Measurements from ENCODE around the gene PCIF1. TPM values are rescaled to one million over a fixed set of nuclear protein-coding genes. Genes with fewer than 3 reads are reported as not detected.

Gene PCIF1
- 9.2 and 10.9 TPM in 2 replicates for total RNA-seq (2014; rRNA removed; shearing (Covaris generic))
- 43.9 and 50.8 TPM in 2 replicates for polyA plus RNA-seq (2015; cell fraction: cytosol; rRNA removed)
- 36.9 and 40.6 TPM in 2 replicates for polyA plus RNA-seq (2015; cell fraction: nucleus; rRNA removed)

- peak; percentile 99 for DNase-seq (ENCODE audit: low read depth, low spot score)
- in situ Hi-C loops (cut with HindIII; ENCODE audit: low pct_unique_long_range_greater_than_20kb, low sequenced_read_pairs): no loop called here
Observed at GRCh38 chr20:45934586-45935415, at the start of gene PCIF1. TSS of gene PCIF1 (plus strand) at chr20:45934683. CDS start at chr20:45939000, 4,317 bp downstream.

DNA sequence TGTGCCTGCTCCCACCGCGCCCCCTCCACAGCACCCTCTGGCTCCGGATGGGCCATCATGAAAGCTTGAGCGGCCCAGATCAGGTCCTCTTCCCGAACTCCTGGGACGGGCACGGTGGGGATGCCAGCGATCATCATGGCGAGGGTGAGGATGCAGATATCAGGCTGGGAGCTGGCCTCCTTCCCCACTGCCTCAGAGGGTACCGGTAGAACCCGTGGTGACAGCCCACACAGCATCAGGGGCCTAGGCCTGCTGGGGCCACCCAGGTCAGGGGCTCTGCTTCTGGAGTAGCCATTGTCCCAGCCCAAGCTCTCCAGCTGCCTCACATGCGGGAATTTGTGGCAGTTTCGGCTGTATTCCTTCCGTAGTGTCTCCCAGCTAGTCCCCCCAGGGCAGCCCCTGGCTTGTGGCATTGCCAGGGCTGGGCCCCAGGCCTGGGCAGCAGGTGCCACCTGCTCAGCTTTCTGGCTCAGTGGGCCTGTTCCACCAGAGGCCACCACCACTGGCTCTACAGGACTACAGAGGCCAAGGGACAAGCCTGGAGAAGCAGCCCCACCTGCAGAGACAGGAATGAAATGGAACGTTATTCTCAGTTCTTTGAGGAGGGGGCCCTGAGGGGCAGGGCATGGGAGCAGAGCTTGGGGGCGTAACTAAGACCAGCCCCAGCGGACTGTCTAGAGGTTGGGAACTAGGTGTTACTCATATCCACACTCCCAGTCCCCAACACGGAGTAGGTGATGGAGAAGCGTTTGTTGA is 47.7 kb upstream of the PCIF1 start:
- in situ Hi-C loops (cut with HindIII; ENCODE audit: low pct_unique_long_range_greater_than_20kb, low sequenced_read_pairs): no loop called here
- DNase-seq (ENCODE audit: low read depth, low spot score): no peak

GRCh38 chr20:45887346-45887715 is 47.2 kb upstream of the PCIF1 start, which contains the start of gene SPATA25:
TSS of gene SPATA25 (minus strand) at chr20:45887622. CDS start at chr20:45887590, 32 bp downstream.
- no peak for DNase-seq (ENCODE audit: low read depth, low spot score)
- in situ Hi-C loops (cut with HindIII; ENCODE audit: low pct_unique_long_range_greater_than_20kb, low sequenced_read_pairs): no loop called here

DNA sequence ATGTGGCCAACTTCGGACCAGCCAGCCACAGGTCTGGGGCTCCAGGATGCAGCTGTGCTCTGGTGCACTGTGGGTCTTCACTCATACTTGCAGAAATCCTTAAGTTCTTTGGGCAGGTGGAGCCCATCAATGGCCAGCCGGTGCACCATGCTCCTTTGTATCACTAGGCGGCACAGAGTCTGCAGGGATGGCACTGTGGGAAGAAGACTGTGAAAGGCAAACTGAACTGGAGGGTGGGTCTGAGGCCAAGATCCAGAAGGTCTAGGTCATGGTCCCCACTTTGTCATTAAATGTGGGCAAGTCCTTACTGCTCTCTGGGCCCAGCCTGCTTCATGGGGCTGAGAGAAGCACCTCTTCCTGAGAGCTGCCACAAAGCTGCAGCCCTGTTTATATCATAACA is 45.8 kb upstream of the PCIF1 start:
- DNase-seq (ENCODE audit: low read depth, low spot score): no peak
- in situ Hi-C loops (cut with HindIII; ENCODE audit: low pct_unique_long_range_greater_than_20kb, low sequenced_read_pairs): no loop called here

- in situ Hi-C loops (cut with HindIII; ENCODE audit: low pct_unique_long_range_greater_than_20kb, low sequenced_read_pairs): no loop called here
- DNase-seq (ENCODE audit: low read depth, low spot score): peak; percentile 83
Observed at GRCh38 chr20:45890077-45890984, 44.2 kb upstream of the PCIF1 start.

GRCh38 chr20:45890985-45891983 is 43.2 kb upstream of the PCIF1 start, which contains the start of the genes CTSA and NEURL2:
TSS of gene CTSA (plus strand) at chr20:45891335. CDS start at chr20:45891569, 234 bp downstream.
TSS of gene NEURL2 (minus strand) at chr20:45891208. CDS start at chr20:45890991, 217 bp downstream.
- DNase-seq (ENCODE audit: low read depth, low spot score): peak; percentile 88
- in situ Hi-C loops (cut with HindIII; ENCODE audit: low pct_unique_long_range_greater_than_20kb, low sequenced_read_pairs): no loop called here

GRCh38 chr20:45892049-45892825 is 42.2 kb upstream of the PCIF1 start:
- peak; percentile 60 for DNase-seq (ENCODE audit: low read depth, low spot score)
- in situ Hi-C loops (cut with HindIII; ENCODE audit: low pct_unique_long_range_greater_than_20kb, low sequenced_read_pairs): no loop called here

DNA sequence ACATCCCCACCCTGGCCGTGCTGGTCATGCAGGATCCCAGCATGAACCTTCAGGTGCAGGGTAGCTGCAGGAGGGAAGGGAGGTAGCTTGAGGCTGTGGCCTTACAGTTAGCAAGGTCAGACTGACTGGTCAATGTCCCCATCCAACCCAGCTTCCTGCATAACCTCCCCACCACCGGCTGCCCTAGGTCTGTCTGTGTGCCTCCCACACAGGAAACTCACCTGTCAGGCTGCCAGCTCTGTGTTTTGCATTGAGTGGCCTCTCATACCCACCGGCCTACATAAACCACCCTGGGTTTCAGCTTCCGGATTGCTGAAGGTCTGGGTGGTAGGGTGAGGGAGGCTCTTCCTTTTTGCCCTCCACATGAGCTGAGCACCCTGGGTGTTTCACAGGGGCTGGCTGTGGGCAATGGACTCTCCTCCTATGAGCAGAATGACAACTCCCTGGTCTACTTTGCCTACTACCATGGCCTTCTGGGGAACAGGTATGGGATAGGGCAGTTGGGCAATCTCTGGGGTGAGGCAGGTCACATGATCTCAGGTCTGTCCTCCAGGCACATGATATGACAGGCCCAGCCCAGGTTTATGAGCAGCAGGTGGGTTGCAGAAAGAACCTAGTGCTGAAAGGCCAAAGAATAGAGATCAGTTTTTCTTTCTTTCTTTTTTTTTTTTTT is 41.5 kb upstream of the PCIF1 start:
- in situ Hi-C loops (cut with HindIII; ENCODE audit: low pct_unique_long_range_greater_than_20kb, low sequenced_read_pairs): no loop called here
- DNase-seq (ENCODE audit: low read depth, low spot score): no peak

DNA sequence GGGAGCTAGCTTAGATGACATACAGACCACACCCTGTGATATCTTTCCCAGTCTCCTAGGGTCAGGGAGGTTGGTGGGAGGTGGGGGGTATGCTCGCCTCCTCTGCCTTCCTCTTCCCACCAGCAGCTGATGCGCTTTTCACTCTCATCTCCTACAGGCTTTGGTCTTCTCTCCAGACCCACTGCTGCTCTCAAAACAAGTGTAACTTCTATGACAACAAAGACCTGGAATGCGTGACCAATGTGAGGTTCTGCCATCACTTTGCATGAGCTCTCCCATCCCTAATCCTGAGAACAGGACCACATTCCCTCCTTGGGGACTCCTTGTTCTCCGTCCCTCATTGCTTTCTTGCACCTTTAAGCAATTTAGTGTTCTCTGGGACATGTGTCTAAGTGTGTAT is 40.7 kb upstream of the PCIF1 start:
- in situ Hi-C loops (cut with HindIII; ENCODE audit: low pct_unique_long_range_greater_than_20kb, low sequenced_read_pairs): no loop called here
- no peak for DNase-seq (ENCODE audit: low read depth, low spot score)

GRCh38 chr20:45894797-45895196 is 39.7 kb upstream of the PCIF1 start:
- in situ Hi-C loops (cut with HindIII; ENCODE audit: low pct_unique_long_range_greater_than_20kb, low sequenced_read_pairs): no loop called here
- DNase-seq (ENCODE audit: low read depth, low spot score): no peak

DNA sequence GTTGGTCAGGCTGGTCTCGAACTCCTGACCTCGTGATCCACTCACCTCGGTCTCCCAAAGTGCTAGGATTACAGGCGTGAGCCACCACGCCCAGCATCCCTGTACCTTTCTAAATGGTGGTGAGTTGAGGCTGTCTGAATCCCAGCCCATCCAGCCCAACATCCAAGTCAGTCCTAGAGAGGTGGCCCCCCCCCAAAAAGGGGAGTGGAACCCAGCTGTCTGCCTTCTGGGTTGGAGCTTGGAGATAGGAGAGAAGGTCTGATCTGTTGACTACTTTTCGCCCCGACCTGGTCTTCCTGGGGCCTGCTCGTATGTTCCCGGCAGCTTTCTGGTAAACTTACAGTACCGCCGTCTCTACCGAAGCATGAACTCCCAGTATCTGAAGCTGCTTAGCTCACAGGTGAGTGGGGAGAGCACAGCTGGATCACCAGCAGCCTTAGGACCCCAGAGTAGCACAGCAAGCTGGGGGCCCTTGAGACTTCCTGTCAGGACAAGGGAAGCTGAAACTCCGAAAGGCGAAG is 37.8 kb upstream of the PCIF1 start:
- in situ Hi-C loops (cut with HindIII; ENCODE audit: low pct_unique_long_range_greater_than_20kb, low sequenced_read_pairs): no loop called here
- DNase-seq (ENCODE audit: low read depth, low spot score): no peak

DNA sequence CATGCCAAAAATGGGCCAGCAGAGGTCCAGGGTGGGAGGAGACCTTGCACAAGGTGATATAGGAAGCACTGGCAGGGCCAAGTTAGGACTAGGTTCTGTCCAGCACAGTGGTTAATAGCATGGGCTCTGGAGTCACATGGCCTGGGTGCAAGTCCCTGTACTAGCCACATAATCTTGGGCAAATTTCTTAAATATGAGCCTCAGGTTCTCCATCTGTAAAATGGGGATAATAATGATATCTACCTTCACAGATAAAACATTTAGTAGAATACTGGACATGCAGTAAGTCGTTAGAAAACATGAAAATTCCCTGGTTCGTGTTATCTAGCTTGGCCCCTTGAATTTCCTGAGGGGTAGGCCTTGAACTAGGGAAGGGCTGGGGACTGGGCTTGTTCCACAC is 37.2 kb upstream of the PCIF1 start:
- no peak for DNase-seq (ENCODE audit: low read depth, low spot score)
- in situ Hi-C loops (cut with HindIII; ENCODE audit: low pct_unique_long_range_greater_than_20kb, low sequenced_read_pairs): no loop called here

DNA sequence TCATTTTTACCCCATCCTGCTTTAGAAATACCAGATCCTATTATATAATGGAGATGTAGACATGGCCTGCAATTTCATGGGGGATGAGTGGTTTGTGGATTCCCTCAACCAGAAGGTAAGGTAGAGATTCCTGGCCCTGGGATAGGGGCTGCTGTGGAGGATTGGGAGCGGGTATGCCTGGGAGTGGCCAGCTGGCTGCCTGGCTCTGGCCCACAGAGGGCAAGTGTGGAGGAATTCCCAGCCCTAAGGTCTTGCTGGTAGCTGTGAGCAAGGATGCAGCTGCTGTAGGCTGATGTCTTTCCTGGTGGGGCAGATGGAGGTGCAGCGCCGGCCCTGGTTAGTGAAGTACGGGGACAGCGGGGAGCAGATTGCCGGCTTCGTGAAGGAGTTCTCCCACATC is 36.8 kb upstream of the PCIF1 start:
- in situ Hi-C loops (cut with HindIII; ENCODE audit: low pct_unique_long_range_greater_than_20kb, low sequenced_read_pairs): no loop called here
- DNase-seq (ENCODE audit: low read depth, low spot score): no peak

DNA sequence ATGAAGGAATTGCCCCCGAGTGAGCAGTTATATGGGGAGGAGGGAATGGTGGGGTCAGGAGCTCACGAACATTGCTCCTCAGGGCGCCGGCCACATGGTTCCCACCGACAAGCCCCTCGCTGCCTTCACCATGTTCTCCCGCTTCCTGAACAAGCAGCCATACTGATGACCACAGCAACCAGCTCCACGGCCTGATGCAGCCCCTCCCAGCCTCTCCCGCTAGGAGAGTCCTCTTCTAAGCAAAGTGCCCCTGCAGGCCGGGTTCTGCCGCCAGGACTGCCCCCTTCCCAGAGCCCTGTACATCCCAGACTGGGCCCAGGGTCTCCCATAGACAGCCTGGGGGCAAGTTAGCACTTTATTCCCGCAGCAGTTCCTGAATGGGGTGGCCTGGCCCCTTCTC is 36.2 kb upstream of the PCIF1 start:
- no peak for DNase-seq (ENCODE audit: low read depth, low spot score)
- in situ Hi-C loops (cut with HindIII; ENCODE audit: low pct_unique_long_range_greater_than_20kb, low sequenced_read_pairs): no loop called here

All from SK-MEL-5 (cell line).